Measurements from ENCODE around the gene ALG8. TPM values are rescaled to one million over a fixed set of nuclear protein-coding genes. Genes with fewer than 3 reads are reported as not detected.

The ALG8 gene
- total and polyA plus RNA-seq, 2 experiments from 2014 or later, result 94.3 to 130 TPM

GRCh38 chr11:78099666-78100065, 39.8 kb downstream of the ALG8 start:
- Histone ChIP-seq H3K79me2 (replicated peaks; ENCODE audit: insufficient read depth) (no peaks in the 10 kb centered on the region), H3K4me3 (no peak overlapping the region), H3K4me1 (ENCODE audit: insufficient read depth) (no peaks in the 10 kb centered on the region), H2AFZ (no peak overlapping the region), H3K27ac (ENCODE audit: low read depth) (no peak overlapping the region), H3K4me2 (no peak overlapping the region), H3K27me3 (ENCODE audit: insufficient read depth) (no peaks in the 10 kb centered on the region), H3F3A (replicated peaks; ENCODE audit: low read depth) (no peaks in the 10 kb centered on the region), H3K9me2 (ENCODE audit: insufficient read depth) (no peaks in the 10 kb centered on the region), H3K36me3 (ENCODE audit: insufficient read depth) (peaks cover 30% of the 10 kb centered on the region), H4K20me1 (replicated peaks; ENCODE audit: insufficient read depth) (no peaks in the 10 kb centered on the region)
- H3K36me3 Mint-ChIP-seq (ENCODE audit: low read depth), result peaks cover 48% of the 10 kb centered on the region
- no peak overlapping the region for H3K27ac Mint-ChIP-seq
- ATAC-seq (no peak), DNase-seq (ENCODE audit: low spot score) (no peak)
- no peaks in the 10 kb centered on the region for H3K4me1 Mint-ChIP-seq
- peaks cover 3% of the 10 kb centered on the region for H3K27me3 Mint-ChIP-seq (ENCODE audit: insufficient read depth, low read depth, poor library complexity)
- no peak for TF ChIP-seq ZNF114 (CRISPR knock-in tag; IDR thresholded peaks at IDR 0.05)
- TF ChIP-seq ZNF462 (CRISPR knock-in tag; IDR thresholded peaks at IDR 0.05), result no peak
- no peak for TF ChIP-seq CTCF (conservative IDR thresholded peaks at IDR 0.05; ENCODE audit: low read depth in 2 of 2)
- no peak for TF ChIP-seq ETS1 (IDR thresholded peaks at IDR 0.05)
- TF ChIP-seq JUNB (IDR thresholded peaks at IDR 0.05; ENCODE audit: unreplicated experiment), result no peak
- TF ChIP-seq EZH2phosphoT487 (IDR thresholded peaks at IDR 0.05; ENCODE audit: unreplicated experiment), result no peak
- TF ChIP-seq STAT1 (IDR thresholded peaks at IDR 0.05; ENCODE audit: unreplicated experiment), result no peak
- no peak for TF ChIP-seq EZH2 (IDR thresholded peaks at IDR 0.05; ENCODE audit: low read depth, unreplicated experiment)
- no peak for TF ChIP-seq NANOG (IDR thresholded peaks at IDR 0.05; ENCODE audit: borderline replicate concordance)
- TF ChIP-seq REST (IDR thresholded peaks at IDR 0.05; ENCODE audit: unreplicated experiment), result no peak
- TF ChIP-seq POLR2AphosphoS5 (IDR thresholded peaks at IDR 0.05; ENCODE audit: low read depth), result no peak
- no peak for TF ChIP-seq ZNF331 (CRISPR knock-in tag; IDR thresholded peaks at IDR 0.05; ENCODE audit: low read depth)
- TF ChIP-seq CREB1 (CRISPR knock-in tag; IDR thresholded peaks at IDR 0.05; ENCODE audit: low read depth), result no peak
- no peak overlapping the region for H3K4me3 Mint-ChIP-seq
- no peaks in the 10 kb centered on the region for H3K9me3 Mint-ChIP-seq

All from GM23338 (cell line).